GM13977 (cell line): Measurements from ENCODE around the gene LDHAL6B.

Experiments
- DNase-seq: peaks from one replicate; pipeline ENCODE4 v3.0.0; 2012; ENCODE audit warnings: low spot score
- CTCF ChIP-seq: IDR thresholded peaks from 2 replicates; pipeline ENCODE4 v1.5.1; 2012; ENCODE audit warnings: mild to moderate bottlenecking, control low read depth; ENCODE audit not compliant: insufficient read depth; ENCODE audit errors: extremely low read depth, missing control alignments
- in situ Hi-C: fragments of 300-500 bp; cut with MboI; formaldehyde crosslinking; loops from one replicate; pipeline ENCODE4 v1.12.0; 2022; ENCODE audit warnings: low sequenced_read_pairs, low pct_unique_long_range_greater_than_20kb, mixed read lengths, inconsistent platforms; ENCODE audit not compliant: unreplicated experiment

LDHAL6B gene

GRCh38 chr15:59165726-59166125 is 40.9 kb upstream of the LDHAL6B start:
- TF ChIP-seq CTCF, result no peak
- peak; percentile 28 for DNase-seq
- in situ Hi-C loops, result no loop called here

- in situ Hi-C loops, result no loop called here
- DNase-seq, result no peak
- no peak for TF ChIP-seq CTCF
Measured at GRCh38 chr15:59166166-59166565, 40.5 kb upstream of the LDHAL6B start.

DNA sequence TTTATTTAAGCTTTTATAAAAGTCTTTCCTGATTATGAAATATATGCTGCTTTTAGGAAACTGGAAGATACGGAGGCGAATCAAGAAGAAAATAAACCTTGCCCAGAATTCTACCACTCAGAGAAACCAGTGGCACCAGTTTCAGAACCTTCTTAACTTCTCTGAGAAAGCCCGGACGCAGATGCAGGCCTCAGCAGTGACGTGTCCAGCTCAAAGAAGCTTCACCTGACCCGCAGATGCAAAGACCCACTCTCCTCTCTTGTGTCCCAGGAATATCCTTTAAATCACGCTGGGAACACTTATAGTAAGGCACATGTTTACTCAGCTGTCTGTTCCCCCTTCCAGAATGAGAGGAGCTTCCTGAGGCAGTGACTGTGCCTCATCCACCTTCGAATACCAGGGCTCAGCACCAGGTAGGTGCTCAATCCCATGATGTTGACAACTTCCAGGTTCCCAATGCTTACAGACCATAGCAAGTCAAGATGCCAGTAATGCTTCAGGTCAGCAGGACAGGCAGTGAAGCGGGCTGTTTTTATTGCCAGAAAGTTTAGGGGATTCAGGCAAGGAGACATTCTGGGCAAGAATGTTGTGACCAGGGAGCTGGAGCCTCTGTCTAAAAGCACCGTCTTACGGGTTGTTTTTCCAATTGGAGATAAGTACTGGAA is 39.9 kb upstream of the LDHAL6B start:
- no peak for TF ChIP-seq CTCF
- in situ Hi-C loops, result no loop called here
- no peak for DNase-seq

DNA sequence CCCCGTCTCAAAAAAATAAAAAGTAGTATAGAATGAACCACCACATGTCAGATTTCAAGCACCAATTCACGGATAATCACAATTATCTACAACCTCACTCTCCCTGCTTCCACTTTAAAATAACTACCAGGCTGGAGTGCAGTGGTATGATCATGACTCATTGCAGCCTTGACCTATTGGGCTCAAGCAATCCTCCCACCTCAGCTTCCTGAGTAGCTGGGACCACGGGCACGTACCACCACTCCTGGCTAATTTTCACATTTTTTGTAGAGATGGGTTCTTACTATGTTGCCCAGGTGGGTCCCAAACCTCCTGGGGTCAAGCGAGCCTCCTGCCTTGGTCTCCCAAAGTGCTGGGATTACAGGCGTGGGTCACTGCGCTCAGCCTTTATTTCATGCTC is 38.1 kb upstream of the LDHAL6B start:
- no peak for DNase-seq
- in situ Hi-C loops, result no loop called here
- no peak for TF ChIP-seq CTCF

- no peak for TF ChIP-seq CTCF
- in situ Hi-C loops, result no loop called here
- no peak for DNase-seq
Measured at GRCh38 chr15:59169251-59169708, 37.4 kb upstream of the LDHAL6B start.

- in situ Hi-C loops, result no loop called here
- DNase-seq, result no peak
- no peak for TF ChIP-seq CTCF
Measured at GRCh38 chr15:59170295-59171066, 36.2 kb upstream of the LDHAL6B start.

DNA sequence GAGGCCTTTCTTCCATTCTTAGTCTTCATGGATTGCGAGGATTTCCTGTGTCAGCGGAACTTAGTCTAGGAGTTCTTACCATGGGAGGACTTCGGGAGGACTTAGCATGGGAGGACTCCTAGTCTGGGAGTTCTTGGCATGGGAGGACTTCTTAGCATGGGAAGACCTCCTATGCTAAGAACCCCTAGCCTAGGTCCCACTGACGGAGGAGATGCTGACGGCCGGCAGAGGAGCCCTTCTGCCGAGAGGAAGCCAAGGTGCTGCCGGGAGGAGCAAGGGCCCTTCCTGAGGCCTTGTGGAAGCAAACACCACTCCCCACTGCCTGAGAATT is 35.6 kb upstream of the LDHAL6B start:
- TF ChIP-seq CTCF, result no peak
- DNase-seq, result no peak
- in situ Hi-C loops, result no loop called here
